GM23248 (cell line): ENCODE results near the gene KRT6B. TPM values are rescaled to one million over a fixed set of nuclear protein-coding genes. Genes with fewer than 3 reads are reported as not detected.

Experiments used
- DNase-seq: peaks from one replicate; pipeline ENCODE4 v3.0.0-alpha.2; 2015
- H2AFZ ChIP-seq: fragments of 200-600 bp; sonication (generic); 2 replicates; pipeline ENCODE4 v1.6.1; 2016; ENCODE audit warnings: antibody characterized with exemption
- H3F3A ChIP-seq: fragments of 200-600 bp; sonication (generic); 2 replicates; pipeline ENCODE4 v1.6.1; 2016; ENCODE audit warnings: mild to moderate bottlenecking, antibody characterized with exemption, mixed run types; ENCODE audit not compliant: insufficient read depth
- H3K27ac ChIP-seq: fragments of 200-600 bp; sonication (generic); 2 replicates; pipeline ENCODE4 v1.5.1; 2016; ENCODE audit warnings: mild to moderate bottlenecking
- H3K27me3 ChIP-seq: fragments of 200-600 bp; sonication (generic); replicated peaks from 2 replicates; pipeline ENCODE4 v1.6.1; 2016; ENCODE audit warnings: mild to moderate bottlenecking; ENCODE audit not compliant: insufficient read depth
- H3K36me3 ChIP-seq: fragments of 200-600 bp; sonication (generic); 2 replicates; pipeline ENCODE4 v1.6.1; 2016; ENCODE audit warnings: low read depth, mild to moderate bottlenecking
- H3K4me1 ChIP-seq: fragments of 200-600 bp; sonication (generic); 2 replicates; pipeline ENCODE4 v1.6.1; 2016; ENCODE audit warnings: mild to moderate bottlenecking; ENCODE audit not compliant: insufficient read depth
- H3K4me2 ChIP-seq: fragments of 200-600 bp; sonication (generic); one replicate; pipeline ENCODE4 v1.6.1; 2016; ENCODE audit warnings: mild to moderate bottlenecking; ENCODE audit not compliant: unreplicated experiment
- H3K4me3 ChIP-seq: fragments of 200-600 bp; sonication (generic); 2 replicates; pipeline ENCODE4 v1.5.1; 2016; ENCODE audit warnings: mild to moderate bottlenecking
- H3K79me2 ChIP-seq: fragments of 200-600 bp; sonication (generic); 2 replicates; pipeline ENCODE4 v1.6.1; 2016; ENCODE audit warnings: mild to moderate bottlenecking; ENCODE audit not compliant: insufficient read depth
- H3K9ac ChIP-seq: fragments of 200-600 bp; sonication (generic); 2 replicates; pipeline ENCODE4 v1.6.1; 2016; ENCODE audit warnings: mild to moderate bottlenecking
- H3K9me2 ChIP-seq: fragments of 200-600 bp; sonication (generic); 2 replicates; pipeline ENCODE4 v1.6.1; 2016; ENCODE audit warnings: mixed run types, mild to moderate bottlenecking, moderate library complexity; ENCODE audit not compliant: insufficient read depth
- H3K9me3 ChIP-seq: fragments of 200-600 bp; sonication (generic); one replicate; pipeline ENCODE4 v1.6.1; 2017; ENCODE audit warnings: low read depth
- H4K20me1 ChIP-seq: fragments of 200-600 bp; sonication (generic); 2 replicates; pipeline ENCODE4 v1.6.0; 2016; ENCODE audit not compliant: insufficient read depth
- EZH2 ChIP-seq: fragments of 200-600 bp; sonication (generic); IDR thresholded peaks from 2 replicates; pipeline ENCODE4 v1.6.1; 2018; ENCODE audit warnings: antibody characterized with exemption, mild to moderate bottlenecking; ENCODE audit not compliant: insufficient read depth, poor library complexity, severe bottlenecking
- EZH2phosphoT487 ChIP-seq: fragments of 200-600 bp; sonication (generic); IDR thresholded peaks from 2 replicates; pipeline ENCODE4 v1.6.1; 2018; ENCODE audit warnings: antibody characterized with exemption, moderate library complexity, mild to moderate bottlenecking, low read depth; ENCODE audit not compliant: insufficient read depth
- WGBS, 2 experiments: methylation state at CpG; one replicate each; pipeline ENCODE4 v1.1.6; 2015 to 2017; ENCODE audit warnings: low lambda C conversion rate in 2 of 2, low coverage in 1 of 2; ENCODE audit errors: missing lambda C conversion rate in 2 of 2; 5-methylcytosine and 5-hydroxymethylcytosine counted together
- in situ Hi-C: fragments of 300-500 bp; cut with MboI; formaldehyde crosslinking; loops from 2 replicates; pipeline ENCODE4 v1.15.0; 2020
- polyA plus RNA-seq: library from polyadenylated mRNA; unstranded; fragments of >200 nt; fragmentation: Nextera tagmentation; extraction: Ambion mirVana; gene quantifications from 2 replicates; pipeline ENCODE4 v1.2.1, GENCODE V29; 2016
- total RNA-seq: library from RNA; depleted of rRNA; stranded (reverse); fragments of >200 nt; shearing (Covaris generic); gene quantifications from 2 replicates; pipeline ENCODE4 v1.2.3, GENCODE V29; 2014

The KRT6B gene
- total and polyA plus RNA-seq, 2 experiments from 2014 or later, result not detected

DNA sequence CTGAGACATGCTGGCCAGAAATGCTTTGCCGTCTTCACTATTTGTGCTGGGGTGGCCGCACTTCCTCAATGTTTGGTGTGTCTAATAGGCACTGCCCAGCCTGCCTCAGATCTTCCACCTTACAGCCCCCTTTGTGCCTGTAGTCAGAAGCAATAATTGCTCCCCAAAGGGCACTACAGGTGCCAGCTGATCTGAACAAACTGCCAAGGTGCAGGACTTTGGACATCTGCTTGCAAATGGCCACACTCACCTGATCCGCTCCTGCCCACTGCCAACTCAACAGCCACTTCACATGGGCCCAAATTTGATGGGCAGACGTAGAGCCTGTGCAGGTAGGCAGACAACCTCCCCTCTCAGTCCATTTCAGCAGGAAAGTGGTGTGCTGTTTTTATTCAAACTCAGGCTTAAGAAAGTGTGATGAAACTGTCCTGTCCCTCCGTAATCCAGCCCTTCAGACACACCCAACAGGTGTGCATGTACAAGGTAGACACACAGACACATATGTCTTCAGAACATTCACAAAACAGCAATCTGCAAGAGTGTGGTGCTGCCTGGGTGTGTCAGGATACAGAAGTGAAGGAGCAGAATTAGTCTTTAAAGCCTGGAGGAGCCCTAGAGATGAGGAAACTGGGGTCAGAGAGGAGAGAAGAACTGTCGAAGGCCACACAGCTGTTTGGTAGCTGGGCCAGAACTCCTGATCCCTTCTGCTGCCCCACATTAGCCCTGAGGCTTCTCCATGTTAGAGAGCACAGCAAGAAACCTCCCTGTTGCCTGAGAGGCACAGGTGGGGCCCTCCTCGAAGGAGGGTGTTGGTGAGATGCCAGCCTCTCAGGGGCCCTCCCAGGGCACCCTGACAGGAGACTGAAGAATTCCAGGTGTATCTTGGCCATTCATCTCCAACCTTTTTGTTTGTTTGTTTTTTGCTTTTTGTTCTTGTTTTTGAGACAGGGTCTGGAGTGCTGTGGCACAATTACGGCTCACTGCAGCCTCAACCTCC, 13.3 kb downstream of the KRT6B start:
- no peaks in the 10 kb centered on the region for H3K27me3 ChIP-seq
- TF ChIP-seq EZH2 (no peak), EZH2phosphoT487 (no peak)
- H2AFZ ChIP-seq, result no peak overlapping the region
- H3K27ac ChIP-seq, result no peak overlapping the region
- H3K4me1 ChIP-seq, result peaks cover 35% of the 10 kb centered on the region
- no peaks in the 10 kb centered on the region for H3K9me3 ChIP-seq
- 93% methylated on average over 8 of the region's 8 CpGs for WGBS, 2 experiments
- no peak overlapping the region for H3K4me3 ChIP-seq
- no peaks in the 10 kb centered on the region for H3K9me2 ChIP-seq
- no peak for DNase-seq
- no peaks in the 10 kb centered on the region for H4K20me1 ChIP-seq
- H3F3A ChIP-seq, result peaks cover 39% of the 10 kb centered on the region
- no peak overlapping the region for H3K4me2 ChIP-seq
- H3K79me2 ChIP-seq, result no peaks in the 10 kb centered on the region
- in situ Hi-C loops, result no loop called here
- H3K9ac ChIP-seq, result no peak overlapping the region
- H3K36me3 ChIP-seq, result no peaks in the 10 kb centered on the region

DNA sequence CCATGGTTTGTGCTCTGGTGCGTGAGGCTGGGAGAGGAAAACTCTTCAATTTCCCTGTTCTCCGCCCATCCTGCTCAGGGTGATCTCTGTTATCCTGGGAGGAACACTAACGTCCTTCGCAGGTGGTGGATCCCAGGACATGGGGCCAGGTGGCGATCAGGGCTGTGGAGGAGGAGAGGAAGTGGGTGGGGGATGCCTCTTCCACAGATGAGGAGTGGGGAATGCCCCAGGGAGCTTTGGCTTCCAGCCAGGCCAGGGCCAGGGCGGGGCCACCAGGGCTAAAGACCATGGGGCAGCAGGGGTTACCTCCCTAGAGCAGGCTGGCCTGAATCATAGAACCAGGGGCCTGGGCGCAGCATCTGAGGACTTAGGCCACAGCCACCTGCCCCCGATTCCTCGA, 14.4 kb downstream of the KRT6B start:
- no peak overlapping the region for H3K4me3 ChIP-seq
- WGBS, 2 experiments, result 84 to 89% methylated on average over 9 of the region's 9 CpGs
- peaks cover 31% of the 10 kb centered on the region for H3F3A ChIP-seq
- no peak overlapping the region for H3K4me2 ChIP-seq
- H3K27me3 ChIP-seq, result no peaks in the 10 kb centered on the region
- H3K27ac ChIP-seq, result no peak overlapping the region
- H3K9ac ChIP-seq, result no peak overlapping the region
- H4K20me1 ChIP-seq, result no peaks in the 10 kb centered on the region
- no peaks in the 10 kb centered on the region for H3K79me2 ChIP-seq
- H3K4me1 ChIP-seq, result peaks cover 26% of the 10 kb centered on the region
- no peaks in the 10 kb centered on the region for H3K9me3 ChIP-seq
- H3K9me2 ChIP-seq, result no peaks in the 10 kb centered on the region
- H2AFZ ChIP-seq, result no peak overlapping the region
- in situ Hi-C loops, result no loop called here
- no peaks in the 10 kb centered on the region for H3K36me3 ChIP-seq
- TF ChIP-seq EZH2 (no peak), EZH2phosphoT487 (no peak)
- no peak for DNase-seq

- Histone ChIP-seq H3F3A (peaks cover 25% of the 10 kb centered on the region), H3K27me3 (peaks cover 4% of the 10 kb centered on the region; the same call in 1 of the 2 replicates), H3K4me2 (no peak overlapping the region), H3K9me2 (no peaks in the 10 kb centered on the region), H3K4me3 (no peak overlapping the region), H2AFZ (no peak overlapping the region), H3K9me3 (no peaks in the 10 kb centered on the region), H3K27ac (no peak overlapping the region), H3K9ac (no peak overlapping the region), H3K36me3 (no peaks in the 10 kb centered on the region), H3K79me2 (no peaks in the 10 kb centered on the region), H3K4me1 (peaks cover 21% of the 10 kb centered on the region), H4K20me1 (no peaks in the 10 kb centered on the region)
- no peak for DNase-seq
- no peak for TF ChIP-seq EZH2
- no peak for TF ChIP-seq EZH2phosphoT487
- 85 to 88% methylated on average over 9 of the region's 9 CpGs for WGBS, 2 experiments
- in situ Hi-C loops, result no loop called here
These were observed 15.0 kb downstream of the KRT6B start for GRCh38 chr12:52436828-52437474.

DNA sequence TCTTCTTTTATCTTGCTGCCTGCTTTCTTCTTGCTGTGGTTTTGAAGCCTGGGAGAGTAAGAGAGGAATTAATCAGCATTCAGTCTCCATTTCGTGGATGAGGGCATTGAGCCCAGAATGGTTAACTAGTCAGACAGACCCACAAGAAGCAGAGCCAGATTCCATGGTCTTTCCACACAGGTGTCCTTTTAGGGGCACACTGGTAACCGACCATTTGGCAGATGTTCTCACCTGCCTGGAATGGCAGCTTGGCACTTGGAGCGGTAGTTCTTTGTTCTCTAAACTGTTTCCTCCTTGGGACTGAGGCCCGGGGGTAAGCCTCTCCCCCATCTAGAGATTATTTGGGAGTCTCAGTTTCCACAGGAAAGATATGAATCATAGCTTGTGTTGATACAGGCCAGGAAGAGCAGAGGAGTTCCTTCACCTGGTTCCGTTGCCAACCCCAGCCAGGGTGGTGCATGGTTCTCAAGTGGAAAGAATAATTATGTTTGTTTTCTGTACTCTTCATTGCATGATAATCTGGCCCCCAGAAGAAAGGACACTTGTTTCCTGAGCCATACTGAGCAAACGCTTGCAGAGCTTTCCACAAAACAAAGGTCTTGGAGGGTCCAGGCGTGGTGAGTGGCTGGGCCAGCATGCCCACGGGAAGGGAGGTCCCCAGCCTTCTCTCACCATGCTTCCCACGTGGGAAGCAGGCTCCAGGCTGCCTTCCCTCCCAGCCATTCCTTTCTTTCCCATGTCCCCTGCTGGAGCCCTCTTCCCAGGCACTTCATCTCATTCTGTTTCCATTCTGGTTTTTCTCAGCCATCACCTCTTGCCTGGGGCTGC, 15.7 kb downstream of the KRT6B start:
- Histone ChIP-seq H3K79me2 (no peaks in the 10 kb centered on the region), H3K4me1 (peaks cover 13% of the 10 kb centered on the region), H4K20me1 (no peaks in the 10 kb centered on the region), H3K9me3 (no peaks in the 10 kb centered on the region), H3F3A (peaks cover 18% of the 10 kb centered on the region), H3K9me2 (no peaks in the 10 kb centered on the region), H3K27me3 (peaks cover 10% of the 10 kb centered on the region; the same call in 1 of the 2 replicates), H3K36me3 (no peaks in the 10 kb centered on the region), H3K9ac (no peak overlapping the region), H3K27ac (no peak overlapping the region), H2AFZ (no peak overlapping the region), H3K4me2 (no peak overlapping the region), H3K4me3 (no peak overlapping the region)
- peak; percentile 56 for DNase-seq
- no peak for TF ChIP-seq EZH2
- TF ChIP-seq EZH2phosphoT487, result no peak
- in situ Hi-C loops, result no loop called here
- 62% methylated on average over 9 of the region's 9 CpGs for WGBS, 2 experiments
